ENCODE results near the gene KRTCAP3. TPM values are rescaled to one million over a fixed set of nuclear protein-coding genes. Genes with fewer than 3 reads are reported as not detected.

Gene KRTCAP3
- total RNA-seq, 1 donor, result 0.72 TPM

Small RNA genes lying within 50 kb of the gene (small RNA-seq; reads per million reads assigned to genes)
- not detected for gene RNU6-986P

Other genes starting within 250 kb of the KRTCAP3 start
- 187 and 198 TPM in 2 replicates for gene ATRAID, start 230.3 kb upstream of the KRTCAP3 start, total RNA-seq
- gene SLC5A6, start 230.1 kb upstream of the KRTCAP3 start, total RNA-seq, result 14.1 TPM in 2 replicates
- gene CAD, start 225.0 kb upstream of the KRTCAP3 start, total RNA-seq, result 28.6 and 30.8 TPM in 2 replicates
- under 0.01 and 0.88 TPM in 2 replicates for gene SLC30A3, start 179.3 kb upstream of the KRTCAP3 start, total RNA-seq
- not detected in 2 replicates for gene DNAJC5G, start 166.9 kb upstream of the KRTCAP3 start, total RNA-seq
- not detected in 2 replicates for gene TRIM54, start 160.0 kb upstream of the KRTCAP3 start, total RNA-seq
- 0.36 and 1.2 TPM in 2 replicates for gene UCN, start 133.9 kb upstream of the KRTCAP3 start, total RNA-seq
- 98.8 and 112 TPM in 2 replicates for gene MPV17, start 119.3 kb upstream of the KRTCAP3 start, total RNA-seq
- gene GTF3C2, start 85.6 kb upstream of the KRTCAP3 start, total RNA-seq, result 32.7 and 34.4 TPM in 2 replicates
- 19.2 and 24.2 TPM in 2 replicates for gene EIF2B4, start 72.0 kb upstream of the KRTCAP3 start, total RNA-seq
- 152 and 165 TPM in 2 replicates for gene SNX17, start 71.8 kb upstream of the KRTCAP3 start, total RNA-seq
- 6.2 and 8.3 TPM in 2 replicates for gene ZNF513, start 61.6 kb upstream of the KRTCAP3 start, total RNA-seq
- gene PPM1G, start 32.8 kb upstream of the KRTCAP3 start, total RNA-seq, result 56.6 and 65.5 TPM in 2 replicates
- 147 and 151 TPM in 2 replicates for gene NRBP1, start 13.8 kb upstream of the KRTCAP3 start, total RNA-seq
- gene IFT172, start 47.4 kb downstream of the KRTCAP3 start, total RNA-seq, result 33.3 and 35.5 TPM in 2 replicates
- gene FNDC4, start 52.8 kb downstream of the KRTCAP3 start, total RNA-seq, result 21.2 and 21.4 TPM in 2 replicates
- 1.2 and 1.4 TPM in 2 replicates for gene GCKR, start 54.5 kb downstream of the KRTCAP3 start, total RNA-seq
- gene ZNF512, start 140.7 kb downstream of the KRTCAP3 start, total RNA-seq, result 21.4 and 21.8 TPM in 2 replicates
- gene CCDC121, start 186.6 kb downstream of the KRTCAP3 start, total RNA-seq, result 1.1 and 1.2 TPM in 2 replicates
- 27.5 and 33.0 TPM in 2 replicates for gene GPN1, start 186.7 kb downstream of the KRTCAP3 start, total RNA-seq
- gene SUPT7L, start 221.2 kb downstream of the KRTCAP3 start, total RNA-seq, result 44.2 and 50.3 TPM in 2 replicates
- gene SLC4A1AP, start 221.5 kb downstream of the KRTCAP3 start, total RNA-seq, result 24.8 and 27.9 TPM in 2 replicates

Measured in osteoblast (primary cell).